Ishikawa (cell line): ENCODE data around the gene CACFD1.

Source experiments
- CEBPB ChIP-seq: IDR thresholded peaks from 2 replicates; pipeline ENCODE4 v1.6.1; 2012
- CREB1 ChIP-seq: IDR thresholded peaks from 2 replicates; pipeline ENCODE4 v1.6.1; 2012; ENCODE audit warnings: low read depth
- EGR1 ChIP-seq: IDR thresholded peaks from 2 replicates; pipeline ENCODE4 v1.6.1; 2012
- EP300 ChIP-seq: IDR thresholded peaks from 2 replicates; pipeline ENCODE4 v1.6.1; 2012; ENCODE audit warnings: borderline replicate concordance
- FOXM1 ChIP-seq: IDR thresholded peaks from 2 replicates; pipeline ENCODE4 v1.6.1; 2012; ENCODE audit warnings: low read depth, borderline replicate concordance
- NFIC ChIP-seq: IDR thresholded peaks from 2 replicates; pipeline ENCODE4 v1.6.1; 2012
- RAD21 ChIP-seq: IDR thresholded peaks from 2 replicates; pipeline ENCODE4 v1.6.1; 2012; ENCODE audit warnings: low read depth
- REST ChIP-seq: IDR thresholded peaks from 2 replicates; pipeline ENCODE4 v1.6.1; 2012; ENCODE audit warnings: low read depth, mild to moderate bottlenecking
- TAF1 ChIP-seq: IDR thresholded peaks from 2 replicates; pipeline ENCODE4 v1.6.1; 2012; ENCODE audit warnings: low read depth, mild to moderate bottlenecking
- TCF12 ChIP-seq: IDR thresholded peaks from 2 replicates; pipeline ENCODE4 v1.6.1; 2012; ENCODE audit warnings: low read depth
- TEAD4 ChIP-seq: IDR thresholded peaks from 2 replicates; pipeline ENCODE4 v1.6.1; 2012
- USF1 ChIP-seq: IDR thresholded peaks from 2 replicates; pipeline ENCODE4 v1.6.1; 2012
- YY1 ChIP-seq: IDR thresholded peaks from 2 replicates; pipeline ENCODE4 v1.6.1; 2012; ENCODE audit warnings: low read depth
- ZBTB7A ChIP-seq: IDR thresholded peaks from 2 replicates; pipeline ENCODE4 v1.6.1; 2012; ENCODE audit warnings: low read depth
- TF ChIP-seq, protein P1 (sequence below): IDR thresholded peaks from 2 replicates; pipeline ENCODE4 v1.6.1; 2012

CACFD1 gene

DNA sequence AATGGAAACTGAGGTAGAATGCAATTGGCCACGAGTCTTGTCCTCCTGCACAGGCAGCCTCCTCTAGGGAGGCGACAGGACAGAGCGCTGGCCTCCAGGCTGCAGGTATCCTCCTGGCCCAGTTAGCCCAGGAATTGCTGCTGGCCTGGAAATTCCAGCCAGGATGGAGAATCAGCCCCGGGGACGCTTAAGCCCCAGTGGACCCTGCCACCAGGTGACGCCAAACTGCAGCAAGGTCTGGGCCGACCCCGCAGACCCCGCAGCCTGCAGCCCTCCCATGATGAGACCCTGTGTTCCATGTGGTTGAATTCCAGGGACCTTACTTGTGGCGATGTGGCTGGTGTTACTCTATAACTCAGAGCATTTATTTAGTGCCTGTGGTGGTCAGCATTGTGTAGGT lies 7.3 kb downstream of the CACFD1 start:
- TF ChIP-seq YY1 (no peak), NFIC (no peak), ZBTB7A (no peak), REST (no peak), TEAD4 (no peak), EP300 (no peak), CREB1 (no peak)
- TF ChIP-seq, protein P1, sequence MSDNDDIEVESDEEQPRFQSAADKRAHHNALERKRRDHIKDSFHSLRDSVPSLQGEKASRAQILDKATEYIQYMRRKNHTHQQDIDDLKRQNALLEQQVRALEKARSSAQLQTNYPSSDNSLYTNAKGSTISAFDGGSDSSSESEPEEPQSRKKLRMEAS, result no peak

DNA sequence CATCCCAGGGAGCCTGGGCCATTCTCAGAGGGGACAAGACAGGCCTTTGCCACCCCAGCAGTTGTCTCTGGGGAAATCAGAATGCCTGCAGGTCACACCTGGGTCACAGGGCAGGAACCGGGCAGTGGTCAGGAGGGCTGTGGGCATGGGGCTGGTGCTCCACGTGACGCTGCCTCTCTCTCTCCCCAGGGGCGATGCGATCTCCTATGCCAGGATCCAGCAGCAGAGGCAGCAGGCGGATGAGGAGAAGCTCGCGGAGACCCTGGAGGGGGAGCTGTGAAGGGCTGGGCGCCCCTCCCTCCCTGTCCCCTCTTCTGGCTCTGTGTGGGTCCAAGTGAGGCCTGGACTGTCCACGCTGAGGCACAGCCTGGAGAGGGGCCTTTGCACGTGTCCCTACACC lies 8.6 kb downstream of the CACFD1 start:
- no peak for TF ChIP-seq FOXM1
- TF ChIP-seq NFIC, result no peak
- TF ChIP-seq RAD21, result no peak
- TF ChIP-seq TEAD4, result no peak
- TF ChIP-seq CREB1, result no peak
- TF ChIP-seq YY1, result no peak
- no peak for TF ChIP-seq USF1
- no peak for TF ChIP-seq CEBPB
- TF ChIP-seq, protein P1, result no peak
- no peak for TF ChIP-seq REST
- TF ChIP-seq EGR1, result no peak
- no peak for TF ChIP-seq TCF12
- TF ChIP-seq EP300, result no peak

DNA sequence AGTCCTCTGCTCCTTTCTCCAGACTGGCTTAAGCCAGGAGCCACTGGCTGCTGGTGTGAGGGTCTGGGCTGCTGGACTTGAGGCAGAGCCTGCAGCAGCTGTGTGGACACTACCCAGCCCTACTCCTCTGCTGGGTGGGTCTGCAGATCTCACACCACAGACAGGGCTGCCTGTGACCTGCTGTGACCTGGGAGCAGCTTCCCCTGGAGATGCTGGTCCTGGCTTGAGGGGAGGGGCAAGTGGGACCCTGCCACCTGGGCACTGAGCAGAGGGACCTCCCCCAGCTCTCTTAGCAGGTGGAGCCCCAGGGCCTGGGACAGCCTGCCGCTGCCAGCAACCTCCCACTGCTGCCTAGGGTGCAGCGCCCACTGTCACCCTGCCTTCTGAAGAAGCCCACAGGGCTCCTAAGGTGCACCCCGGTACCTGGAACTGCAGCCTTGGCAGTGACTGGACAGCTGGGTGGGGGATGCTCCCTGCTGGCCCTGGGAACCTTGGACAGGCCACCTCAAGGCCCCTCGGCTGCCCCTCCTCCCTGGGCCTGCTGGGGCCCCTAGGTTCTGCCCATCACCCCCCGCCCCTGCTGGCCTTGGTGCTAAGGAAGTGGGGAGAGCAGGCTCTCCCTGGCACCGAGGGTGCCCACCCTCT lies 9.1 kb downstream of the CACFD1 start:
- no peak for TF ChIP-seq YY1
- no peak for TF ChIP-seq USF1
- no peak for TF ChIP-seq TAF1
- no peak for TF ChIP-seq EP300
- TF ChIP-seq CREB1, result no peak
- no peak for TF ChIP-seq EGR1
- TF ChIP-seq TCF12, result no peak
- TF ChIP-seq RAD21, result no peak
- TF ChIP-seq TEAD4, result no peak
- no peak for TF ChIP-seq CEBPB
- no peak for TF ChIP-seq NFIC
- TF ChIP-seq, protein P1, result no peak
- TF ChIP-seq ZBTB7A, result no peak
- no peak for TF ChIP-seq REST
- TF ChIP-seq FOXM1, result no peak

- no peak for TF ChIP-seq TCF12
- TF ChIP-seq RAD21, result no peak
- TF ChIP-seq CREB1, result no peak
- TF ChIP-seq TAF1, result no peak
- TF ChIP-seq EGR1, result no peak
- TF ChIP-seq ZBTB7A, result no peak
- TF ChIP-seq FOXM1, result no peak
- no peak for TF ChIP-seq CEBPB
- TF ChIP-seq, protein P1, result no peak
- no peak for TF ChIP-seq USF1
- no peak for TF ChIP-seq YY1
- no peak for TF ChIP-seq EP300
- TF ChIP-seq REST, result no peak
- no peak for TF ChIP-seq NFIC
- TF ChIP-seq TEAD4, result no peak
Measured at GRCh38 chr9:133470427-133470924, 10.7 kb downstream of the CACFD1 start.
